ENCODE results near the gene ZBTB16. TPM values are rescaled to one million over a fixed set of nuclear protein-coding genes. Genes with fewer than 3 reads are reported as not detected.

Gene ZBTB16
- total RNA-seq, 1 donor from 2014 or later: 6.4 TPM

DNA sequence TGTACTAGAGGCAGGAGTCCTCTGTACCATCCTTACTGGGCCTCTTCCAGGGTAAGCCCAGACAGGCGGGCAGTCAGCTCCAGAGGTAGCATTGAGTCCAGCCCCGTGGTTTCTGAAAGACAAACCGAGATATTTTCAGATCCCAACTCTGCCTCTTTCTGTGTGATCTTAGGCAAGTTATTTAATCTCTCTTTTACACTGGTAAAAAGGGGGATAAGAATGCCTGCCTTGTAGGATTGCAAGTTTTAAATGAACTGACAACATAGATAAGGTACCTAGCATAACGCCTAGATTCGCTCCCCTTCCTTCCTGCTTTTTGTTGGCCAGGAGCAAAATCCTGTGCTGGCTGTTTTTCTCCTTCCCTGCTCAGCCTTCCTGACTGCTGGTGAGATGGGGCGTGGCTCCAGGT, 180.2 kb downstream of the ZBTB16 start:
- DNase-seq (ENCODE audit: low read depth in 2 of 2): no peak

DNA sequence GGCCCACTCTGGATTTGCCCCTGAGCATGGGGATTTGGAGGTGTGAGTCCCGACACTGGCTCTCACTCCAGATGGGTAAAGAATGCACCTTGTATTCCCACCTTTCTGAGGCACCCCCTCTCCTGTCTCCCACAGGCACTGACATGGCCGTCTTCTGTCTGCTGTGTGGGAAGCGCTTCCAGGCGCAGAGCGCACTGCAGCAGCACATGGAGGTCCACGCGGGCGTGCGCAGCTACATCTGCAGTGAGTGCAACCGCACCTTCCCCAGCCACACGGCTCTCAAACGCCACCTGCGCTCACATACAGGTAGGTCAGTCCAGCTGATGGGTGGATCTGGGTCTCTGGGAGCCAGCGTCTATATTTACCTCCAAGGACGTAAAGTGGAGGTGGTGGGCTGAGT, 182.5 kb downstream of the ZBTB16 start:
- no peak for DNase-seq (ENCODE audit: low read depth in 2 of 2)

DNA sequence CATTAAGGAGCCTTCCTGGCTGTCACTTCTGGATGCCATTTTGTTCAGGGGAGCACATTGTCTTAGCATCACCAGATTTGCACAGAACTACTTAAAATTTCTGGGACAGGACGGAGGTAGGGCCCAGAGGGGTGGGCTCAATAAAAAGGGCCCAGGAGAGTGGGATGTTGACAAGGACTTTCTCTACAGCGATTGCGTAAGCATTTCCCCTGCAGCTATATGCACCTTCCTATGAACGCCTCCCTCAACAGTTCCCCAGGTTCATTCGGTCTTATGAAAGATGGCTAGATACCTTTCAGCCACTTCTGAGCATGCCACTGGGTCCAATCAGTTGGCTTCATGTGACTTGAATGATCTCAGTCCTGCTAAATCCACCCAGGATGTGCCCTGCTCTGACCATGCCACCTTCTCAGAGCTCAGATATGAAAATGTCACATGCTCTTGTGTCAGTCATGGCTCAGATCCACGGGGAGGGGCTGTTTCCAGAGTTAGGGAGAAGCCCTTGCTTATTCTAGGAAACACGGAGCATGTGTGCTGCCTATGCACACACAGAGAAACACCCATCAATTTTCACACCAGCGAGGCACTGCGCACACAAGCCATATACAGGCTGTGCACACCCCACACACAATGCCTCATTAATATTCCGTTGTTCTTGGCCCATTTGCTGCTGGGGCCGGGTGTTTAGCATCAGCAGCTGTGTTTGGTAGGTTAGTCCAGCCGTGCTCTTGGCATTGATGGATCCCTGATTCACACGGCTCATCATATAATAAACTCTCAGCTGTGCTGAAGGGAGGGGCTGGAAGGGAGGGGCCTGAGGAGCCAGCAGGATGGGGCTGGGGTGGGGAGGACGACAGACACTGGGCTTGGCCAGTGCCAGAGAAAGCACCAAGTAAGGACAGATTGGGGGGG, 184.2 kb downstream of the ZBTB16 start:
- DNase-seq (ENCODE audit: low read depth in 2 of 2): no peak

DNA sequence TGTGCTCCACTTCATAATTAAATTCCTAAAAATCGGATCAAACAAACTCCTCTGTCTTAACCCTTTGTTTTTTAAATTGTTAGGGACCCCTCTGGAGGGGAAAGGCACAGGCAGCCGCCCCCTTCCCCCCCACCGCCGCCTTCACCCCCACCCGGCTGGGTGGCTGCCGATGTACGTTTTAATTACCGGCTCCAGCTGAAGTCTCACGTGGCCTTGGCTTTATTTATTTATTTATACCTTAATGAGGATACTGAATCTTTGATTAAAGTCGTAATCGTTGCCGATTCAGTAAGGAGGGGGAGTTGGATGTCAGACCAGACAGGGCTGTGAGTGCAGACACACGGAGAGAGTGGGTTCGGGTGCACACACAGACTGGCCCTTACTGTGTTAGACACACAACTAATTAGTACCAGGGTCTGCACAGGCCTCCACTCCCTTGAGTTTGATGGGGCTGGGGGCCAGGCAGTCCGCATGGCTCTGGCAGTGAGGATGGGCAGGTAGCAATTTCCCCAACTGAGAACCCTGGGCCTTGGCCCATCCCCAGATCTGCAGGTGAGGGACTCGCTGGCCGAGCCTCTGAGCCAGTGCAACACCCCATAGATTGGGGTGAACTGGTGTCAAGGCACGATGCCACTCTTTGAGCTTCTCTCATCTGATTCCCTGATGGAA, 185.3 kb downstream of the ZBTB16 start:
- DNase-seq (ENCODE audit: low read depth in 2 of 2): no peak

DNA sequence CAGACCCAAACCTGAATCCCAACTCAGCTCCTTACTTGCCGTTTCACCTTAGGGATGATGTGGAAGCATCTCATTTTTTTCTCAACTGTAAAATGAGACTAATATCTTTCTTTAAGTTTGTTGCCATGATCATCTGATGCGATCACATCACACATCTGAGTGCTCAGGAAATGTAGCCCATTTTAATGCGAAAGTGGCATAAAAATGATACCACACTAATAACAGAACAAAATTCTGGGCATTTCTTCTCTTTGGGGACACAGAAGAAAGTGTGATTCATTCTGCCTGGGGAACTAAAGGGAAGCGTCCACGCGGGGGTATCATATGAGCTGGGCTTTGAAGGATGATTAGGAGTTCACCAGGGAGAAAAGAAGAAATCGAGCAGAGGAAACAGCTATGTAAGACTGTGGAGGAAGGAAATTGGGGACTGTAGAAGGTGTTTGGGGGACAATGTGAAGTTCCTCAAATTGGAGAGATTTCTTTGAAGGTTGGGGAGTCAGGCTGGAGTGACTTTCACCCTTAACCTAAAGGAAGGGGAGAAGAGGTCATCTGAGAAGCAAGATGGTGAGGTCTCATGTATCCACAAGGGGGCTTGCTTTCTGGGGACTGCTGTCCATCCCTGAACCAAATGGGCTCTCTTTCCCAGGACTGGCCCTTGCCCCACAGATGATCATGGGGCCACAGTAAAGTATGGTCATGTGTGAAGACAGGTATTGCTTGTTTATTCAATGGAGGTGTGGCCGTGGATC, 187.0 kb downstream of the ZBTB16 start:
- DNase-seq (ENCODE audit: low read depth in 2 of 2): no peak

DNA sequence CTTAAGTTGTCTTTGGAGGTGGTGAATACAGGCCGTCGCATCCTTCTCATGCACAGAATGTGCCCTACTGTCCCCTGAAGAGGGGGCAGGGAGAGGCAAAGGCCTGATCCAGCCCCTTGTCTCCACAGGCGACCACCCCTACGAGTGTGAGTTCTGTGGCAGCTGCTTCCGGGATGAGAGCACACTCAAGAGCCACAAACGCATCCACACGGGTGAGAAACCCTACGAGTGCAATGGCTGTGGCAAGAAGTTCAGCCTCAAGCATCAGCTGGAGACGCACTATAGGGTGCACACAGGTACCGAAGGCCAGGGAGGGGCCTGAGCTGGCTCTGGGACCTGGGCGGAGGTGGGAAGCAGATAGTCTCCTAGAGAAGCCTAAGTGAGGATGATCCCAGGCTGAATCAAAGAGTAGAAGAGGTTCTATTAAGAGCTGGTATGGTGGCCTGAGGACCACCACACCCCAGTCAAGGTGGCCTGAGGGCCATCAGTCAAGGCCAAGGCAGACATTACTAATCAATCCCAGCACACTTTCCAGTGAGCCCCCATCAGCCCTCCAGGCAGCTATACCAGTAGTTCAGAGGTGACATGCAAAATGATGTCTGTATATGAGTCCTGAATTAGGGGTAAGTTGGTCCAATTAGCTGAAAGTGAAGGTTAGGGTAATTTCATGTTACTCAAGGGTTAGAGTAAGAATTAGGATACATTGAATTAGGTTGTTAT, 187.7 kb downstream of the ZBTB16 start:
- no peak for DNase-seq (ENCODE audit: low read depth in 2 of 2)

DNA sequence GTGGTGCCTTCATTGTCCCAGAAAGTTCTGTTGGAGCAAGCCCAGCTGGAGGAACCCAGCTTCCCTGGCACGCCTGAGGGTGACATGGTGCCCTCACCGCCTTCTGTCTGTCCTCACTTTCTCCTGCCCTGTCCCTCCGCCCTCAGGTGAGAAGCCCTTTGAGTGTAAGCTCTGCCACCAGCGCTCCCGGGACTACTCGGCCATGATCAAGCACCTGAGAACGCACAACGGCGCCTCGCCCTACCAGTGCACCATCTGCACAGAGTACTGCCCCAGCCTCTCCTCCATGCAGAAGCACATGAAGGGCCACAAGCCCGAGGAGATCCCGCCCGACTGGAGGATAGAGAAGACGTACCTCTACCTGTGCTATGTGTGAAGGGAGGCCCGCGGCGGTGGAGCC, 190.7 kb downstream of the ZBTB16 start:
- no peak for DNase-seq (ENCODE audit: low read depth in 2 of 2)

DNA sequence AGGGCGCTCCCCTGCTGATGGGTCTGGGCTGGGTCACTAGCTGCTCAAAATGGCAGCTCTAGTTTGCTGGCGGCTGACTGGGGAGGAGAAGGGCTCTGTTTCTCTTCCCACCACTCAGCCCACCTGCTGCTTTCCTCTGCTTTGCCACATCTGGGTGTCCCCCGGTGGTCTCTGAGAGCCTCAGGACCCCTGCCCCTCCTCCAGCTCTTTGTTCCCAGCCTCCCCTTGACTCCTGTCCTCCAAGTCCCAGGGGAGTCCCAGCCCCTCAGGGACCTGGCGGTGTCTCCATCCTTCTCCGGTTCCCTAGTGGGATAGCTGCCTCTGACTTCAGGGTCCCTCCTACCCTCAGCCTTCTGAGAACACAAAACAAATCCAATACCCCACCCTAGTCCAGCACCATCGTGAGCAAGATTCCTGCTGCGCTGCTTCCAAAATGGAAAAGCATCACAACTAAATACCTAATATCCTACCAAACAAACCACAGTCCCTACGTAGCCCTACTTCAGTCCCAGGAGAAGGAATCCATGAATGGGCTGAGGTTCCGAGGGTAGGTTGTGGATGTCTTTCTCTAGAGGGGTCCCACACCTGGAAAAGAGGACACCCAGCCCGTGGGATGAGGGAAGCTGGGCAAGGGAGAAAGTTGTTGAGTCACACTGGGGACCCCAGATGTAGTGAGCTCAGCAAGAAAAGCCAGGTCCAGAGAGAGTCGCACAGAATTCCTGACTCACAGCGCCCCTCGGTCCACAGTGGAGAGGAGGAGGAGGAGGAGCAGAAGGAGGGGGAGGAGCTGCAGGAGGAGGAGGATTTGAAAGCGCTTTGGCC, 191.7 kb downstream of the ZBTB16 start:
- DNase-seq (ENCODE audit: low read depth in 2 of 2): no peak

DNA sequence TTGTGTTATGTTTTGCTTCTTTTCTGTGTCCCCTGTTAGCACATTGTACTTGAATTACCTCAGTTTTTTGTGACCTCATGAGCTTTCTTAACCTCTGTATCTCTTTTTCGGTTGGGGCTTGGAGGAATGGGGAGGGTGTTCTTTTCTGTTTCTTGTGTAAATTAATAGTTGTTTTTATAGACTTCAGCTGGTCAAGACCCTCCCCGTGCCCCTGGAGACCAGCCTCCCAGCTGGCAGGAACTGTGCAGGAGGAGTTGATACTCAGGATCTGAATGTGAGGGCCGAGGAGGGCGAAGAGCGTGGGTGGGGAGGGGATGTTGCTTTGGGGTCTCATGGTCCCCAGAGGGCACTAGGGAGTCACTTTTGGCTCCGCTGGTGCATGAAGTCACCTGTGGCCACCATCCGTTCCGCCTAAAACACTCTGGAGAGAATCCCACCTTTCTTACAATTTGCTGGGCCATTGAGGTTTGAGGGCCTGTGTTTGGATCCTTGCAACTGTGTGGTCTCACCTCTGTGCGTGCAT, 192.4 kb downstream of the ZBTB16 start:
- DNase-seq (ENCODE audit: low read depth in 2 of 2): no peak

DNA sequence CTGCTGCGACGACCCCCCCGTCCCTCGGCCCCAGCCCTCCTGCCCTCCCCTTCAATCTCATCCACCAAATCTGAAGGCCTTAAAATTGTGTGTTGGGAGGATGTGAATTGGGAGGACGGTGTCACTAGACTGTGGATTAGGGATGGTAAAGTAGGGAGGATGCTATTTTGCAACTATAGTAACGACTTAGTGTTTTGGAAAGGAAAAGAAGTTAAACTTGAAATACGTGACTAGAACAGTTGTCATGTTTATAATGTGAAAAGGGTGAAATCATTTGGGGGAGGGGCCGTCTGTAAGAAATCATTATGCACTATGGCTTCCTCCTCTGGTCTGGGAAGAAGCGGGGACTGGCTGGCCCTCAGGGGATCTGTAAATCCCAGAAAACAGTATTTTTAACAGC, 193.3 kb downstream of the ZBTB16 start:
- no peak for DNase-seq (ENCODE audit: low read depth in 2 of 2)

DNA sequence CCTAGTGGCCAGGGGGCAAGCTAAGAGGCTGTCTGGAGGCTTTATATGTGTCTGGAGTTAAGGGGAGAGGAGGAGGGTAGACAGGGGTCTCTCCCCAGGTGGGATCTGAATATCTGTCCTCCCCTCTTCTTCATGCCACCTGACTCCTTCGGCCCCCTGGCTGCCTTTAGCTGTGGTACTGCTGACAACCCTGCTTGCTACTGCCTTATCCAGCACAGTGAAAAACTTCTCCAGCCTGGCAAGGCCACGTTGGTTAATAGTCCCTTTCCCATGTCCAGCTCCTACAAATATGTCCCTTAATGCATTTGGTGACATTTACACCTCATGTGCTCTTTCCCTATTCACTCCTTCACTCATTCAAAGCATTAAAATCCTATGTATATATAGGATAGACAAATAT, 194.3 kb downstream of the ZBTB16 start:
- no peak for DNase-seq (ENCODE audit: low read depth in 2 of 2)

DNA sequence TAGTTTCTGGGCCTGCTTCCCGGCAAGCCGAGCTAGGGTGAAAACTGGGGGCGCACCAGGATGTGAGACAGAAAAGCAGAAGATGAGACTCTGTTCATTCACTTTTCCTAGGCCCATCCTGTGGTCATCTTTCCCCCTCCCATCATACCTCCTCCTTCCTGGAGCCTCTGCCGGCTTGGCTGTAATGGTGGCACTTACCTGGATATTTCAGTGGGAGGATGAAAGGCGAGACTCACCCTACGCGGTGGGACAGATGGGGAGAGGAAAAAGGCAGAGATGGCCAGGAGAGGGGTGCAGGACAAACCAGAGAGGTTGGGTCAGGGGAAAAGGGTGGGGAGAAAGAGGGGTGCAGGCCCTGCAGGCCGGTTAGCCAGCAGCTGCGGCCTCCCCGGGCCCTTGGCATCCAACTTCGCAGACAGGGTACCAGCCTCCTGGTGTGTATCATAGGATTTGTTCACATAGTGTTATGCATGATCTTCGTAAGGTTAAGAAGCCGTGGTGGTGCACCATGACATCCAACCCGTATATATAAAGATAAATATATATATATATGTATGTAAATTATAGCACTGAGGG, 195.1 kb downstream of the ZBTB16 start:
- no peak for DNase-seq (ENCODE audit: low read depth in 2 of 2)

DNA sequence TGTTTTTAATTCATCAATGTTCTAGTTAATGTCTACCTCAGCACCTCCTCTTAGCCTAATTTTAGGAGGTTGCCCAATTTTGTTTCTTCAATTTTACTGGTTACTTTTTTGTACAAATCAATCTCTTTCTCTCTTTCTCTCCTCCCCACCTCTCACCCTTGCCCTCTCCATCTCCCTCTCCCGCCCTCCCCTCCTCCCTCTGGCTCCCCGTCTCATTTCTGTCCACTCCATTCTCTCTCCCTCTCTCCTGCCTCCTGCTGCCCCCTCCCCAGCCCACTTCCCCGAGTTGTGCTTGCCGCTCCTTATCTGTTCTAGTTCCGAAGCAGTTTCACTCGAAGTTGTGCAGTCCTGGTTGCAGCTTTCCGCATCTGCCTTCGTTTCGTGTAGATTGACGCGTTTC, 195.8 kb downstream of the ZBTB16 start:
- DNase-seq (ENCODE audit: low read depth in 2 of 2): no peak

DNA sequence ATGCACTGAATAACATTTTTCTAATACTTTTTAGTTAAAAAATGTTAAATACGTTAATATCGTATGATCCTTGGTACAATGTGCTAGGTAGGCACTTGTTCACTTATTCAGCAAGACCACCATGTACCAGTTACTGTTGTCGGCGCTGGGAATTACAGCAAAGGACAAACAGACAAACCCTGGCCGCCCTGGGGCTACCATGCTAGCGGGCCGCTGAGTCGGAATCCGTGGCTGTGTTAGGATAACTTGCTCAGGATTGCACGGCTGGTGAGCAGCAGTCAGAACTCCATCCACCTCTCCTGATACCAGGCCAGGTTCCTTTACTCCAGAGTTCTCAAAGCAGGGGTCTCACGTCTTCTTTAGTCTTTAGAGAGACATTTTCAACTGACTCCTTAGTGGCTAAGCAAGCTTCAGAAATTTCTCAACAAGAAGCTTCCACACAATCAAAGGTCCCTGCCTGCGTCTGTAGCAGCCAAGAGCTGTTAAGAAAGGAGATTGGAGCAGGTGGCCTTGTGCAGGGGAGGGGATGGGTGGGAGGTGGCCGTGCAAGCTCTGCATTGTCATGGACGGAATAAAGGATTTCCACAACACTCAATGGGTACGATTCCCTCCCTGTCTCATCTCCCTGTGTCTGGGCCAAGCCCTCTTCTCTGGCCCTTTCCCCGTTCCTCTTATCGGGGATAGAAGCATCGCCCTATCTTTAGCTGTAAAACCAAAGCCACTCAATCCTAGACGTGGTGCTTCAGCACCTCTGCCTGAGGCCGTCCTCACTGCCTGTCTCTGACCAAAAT, 196.9 kb downstream of the ZBTB16 start:
- no peak for DNase-seq (ENCODE audit: low read depth in 2 of 2)

DNA sequence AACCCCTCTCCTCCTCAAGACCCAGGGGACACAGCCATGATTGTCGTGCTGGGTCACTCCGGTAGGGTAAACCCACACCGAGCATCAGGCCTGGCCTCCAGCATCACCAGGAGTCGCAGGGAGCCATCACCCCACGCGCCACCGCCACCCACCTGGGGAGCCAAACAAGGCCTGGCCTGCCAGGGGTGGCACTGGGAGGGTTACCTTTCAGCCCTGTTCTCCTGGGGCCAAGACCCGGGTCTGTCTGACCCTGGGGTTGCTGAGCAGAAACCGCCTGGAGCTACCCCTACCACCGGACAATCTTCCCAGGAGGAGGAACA, 197.4 kb downstream of the ZBTB16 start:
- DNase-seq (ENCODE audit: low read depth in 2 of 2): no peak

DNA sequence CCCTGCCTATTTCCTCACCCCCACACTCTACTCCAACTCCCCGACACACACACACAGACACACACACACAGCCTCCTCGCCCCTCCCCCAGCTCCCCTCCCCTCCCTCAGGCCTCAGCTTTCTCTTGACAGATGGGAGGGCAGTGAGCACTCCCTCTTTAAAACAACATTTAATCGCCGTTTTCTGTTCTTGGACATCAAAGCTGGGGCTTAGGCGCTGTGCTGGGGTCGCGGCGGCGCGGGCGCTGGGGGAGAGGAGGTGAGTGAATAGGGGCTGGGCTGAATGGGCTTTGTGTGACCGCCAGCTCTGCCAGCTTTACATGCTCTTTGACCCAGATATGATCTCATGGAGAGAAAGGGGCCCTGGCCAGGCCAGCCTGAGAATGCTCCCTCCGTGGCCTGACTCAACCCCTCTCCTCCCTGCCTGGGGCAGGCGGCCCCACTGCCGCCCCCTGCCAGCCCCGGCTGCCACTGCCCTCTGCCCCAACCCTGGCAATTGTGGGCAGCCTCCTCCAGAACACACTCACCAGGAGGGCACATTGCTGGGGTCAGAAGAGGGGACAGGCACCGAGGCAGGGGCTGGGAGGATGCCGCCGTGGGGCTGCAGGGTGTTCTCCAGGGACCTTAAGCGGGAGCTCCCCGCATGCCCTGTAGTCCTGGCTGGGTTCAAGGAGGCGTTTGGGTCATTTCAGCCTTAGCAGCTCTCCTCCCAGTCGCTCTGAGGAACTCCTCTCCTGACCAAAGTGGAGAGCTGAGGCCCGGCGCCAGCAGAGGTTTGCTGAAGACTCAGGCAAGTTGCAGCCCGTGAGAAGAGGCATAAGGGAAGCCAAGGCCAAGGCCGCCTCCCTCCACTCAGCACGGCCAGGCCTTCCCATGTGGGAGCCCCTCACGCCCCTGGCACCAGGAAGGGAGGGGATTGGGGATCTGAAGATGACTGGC, 198.4 kb downstream of the ZBTB16 start:
- DNase-seq (ENCODE audit: low read depth in 2 of 2): peak; percentile 9 to 26

DNA sequence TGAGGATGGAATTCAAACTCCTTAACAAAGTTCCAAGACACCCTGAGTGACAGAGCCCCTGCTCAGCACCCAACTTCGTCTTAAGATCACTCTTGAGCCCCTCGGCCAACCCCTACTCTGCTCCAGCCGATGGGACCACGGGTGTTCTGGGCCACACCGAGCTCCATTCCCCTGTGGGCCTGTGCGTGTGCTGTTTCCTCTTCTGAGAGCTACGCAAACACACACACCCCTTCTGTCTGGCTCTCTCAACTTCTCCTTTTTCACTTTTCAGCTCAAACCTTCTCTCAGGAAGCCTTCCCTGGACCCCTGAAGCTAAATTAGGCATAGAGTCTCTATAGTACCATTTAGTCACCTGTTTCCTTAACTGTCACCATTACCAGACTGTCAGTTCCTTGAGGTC, 199.2 kb downstream of the ZBTB16 start:
- no peak for DNase-seq (ENCODE audit: low read depth in 2 of 2)

DNA sequence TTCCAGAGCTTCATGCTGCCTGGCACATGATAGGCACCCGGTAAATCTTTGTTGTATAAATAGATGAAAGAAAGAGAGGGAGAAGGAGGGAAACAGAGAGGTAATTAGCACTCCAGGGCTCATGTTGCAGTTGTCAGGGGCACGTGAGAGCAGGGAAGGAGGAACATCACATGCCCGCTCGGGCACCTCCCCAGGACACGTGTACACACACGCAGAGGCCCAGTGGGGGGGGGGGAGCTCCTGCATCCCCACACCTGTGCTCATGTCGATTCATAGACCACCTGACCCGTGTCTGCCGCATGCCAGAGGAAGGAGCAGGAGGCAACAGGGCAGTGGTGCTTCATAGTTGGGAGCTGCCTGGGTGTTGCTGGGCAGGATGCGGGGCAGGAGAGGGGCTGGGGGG, 199.6 kb downstream of the ZBTB16 start:
- no peak for DNase-seq (ENCODE audit: low read depth in 2 of 2)
